GM18502 (cell line): ENCODE measurements around the gene GNPDA2.

Experiments
- ATAC-seq: cut with Tn5 transposase; IDR thresholded peaks from one replicate; pipeline ENCODE4 v1.9.1; 2021; ENCODE audit warnings: mild to moderate bottlenecking; ENCODE audit not compliant: unreplicated experiment, poor library complexity

Gene GNPDA2

DNA sequence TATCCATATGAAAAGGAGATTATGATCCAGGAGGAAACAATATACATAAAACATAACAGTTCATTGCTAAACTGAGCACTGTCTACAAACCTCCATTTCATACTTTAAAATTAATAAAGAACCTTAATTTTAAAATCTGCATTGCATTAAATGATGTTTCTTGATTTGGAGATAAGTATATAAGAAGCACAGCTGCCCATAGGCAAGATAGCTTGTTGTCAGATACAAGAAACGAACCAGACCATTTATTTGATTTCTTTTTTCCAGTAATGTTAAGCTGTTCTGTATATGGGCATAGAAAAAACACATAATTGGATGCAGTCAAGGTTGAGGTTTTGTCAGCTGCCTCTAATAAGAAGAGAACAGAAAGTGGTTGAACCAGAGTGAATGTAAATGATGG lies 41.7 kb downstream of the GNPDA2 start:
- ATAC-seq, result no peak

GRCh38 chr4:44679060-44679459 lies 47.3 kb downstream of the GNPDA2 start:
- ATAC-seq, result peak; percentile 5

- ATAC-seq, result peak; percentile 95
Observed at GRCh38 chr4:44678094-44679041, 48.0 kb downstream of the GNPDA2 start, which contains the start of gene GUF1. GUF1 (plus strand) TSS chr4:44678420; CDS start chr4:44678623, 203 bp downstream.

DNA sequence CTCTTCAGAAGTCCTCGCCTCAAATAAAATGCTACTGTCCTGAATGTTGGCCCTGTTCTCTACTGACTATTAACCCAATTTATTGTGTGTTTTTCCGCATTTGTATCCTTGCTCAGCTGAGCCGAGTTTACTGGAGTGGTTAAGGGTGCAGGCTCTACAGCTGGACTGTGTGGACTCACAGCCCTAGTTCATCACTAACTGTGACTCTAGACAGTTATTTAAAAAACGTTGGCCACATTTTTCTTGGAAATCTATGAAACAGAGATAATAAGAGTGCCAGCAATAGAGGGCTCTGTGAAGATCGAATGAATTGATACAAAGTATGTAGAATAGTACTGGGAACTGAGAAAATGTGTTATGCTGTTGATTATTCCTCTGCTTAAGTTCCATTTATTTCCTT lies 51.0 kb downstream of the GNPDA2 start:
- ATAC-seq, result no peak

DNA sequence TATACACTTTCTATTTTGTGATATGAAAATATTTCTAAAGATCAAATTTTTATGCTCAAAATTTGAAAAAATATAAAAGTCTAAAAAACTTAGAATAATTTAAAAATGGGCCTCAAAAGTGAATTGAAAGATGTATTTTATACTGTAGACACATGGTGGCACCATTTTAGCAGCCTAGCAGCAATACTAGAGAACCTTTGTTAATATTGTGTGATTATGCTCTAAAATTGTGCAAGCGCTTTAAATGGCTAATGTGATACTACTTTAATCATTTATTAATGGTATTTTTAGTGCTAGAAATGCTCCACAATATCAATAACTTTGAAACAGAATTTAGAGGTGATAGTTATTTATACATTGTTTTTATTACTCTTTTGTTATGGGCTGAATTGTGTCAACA lies 51.9 kb downstream of the GNPDA2 start:
- no peak for ATAC-seq

DNA sequence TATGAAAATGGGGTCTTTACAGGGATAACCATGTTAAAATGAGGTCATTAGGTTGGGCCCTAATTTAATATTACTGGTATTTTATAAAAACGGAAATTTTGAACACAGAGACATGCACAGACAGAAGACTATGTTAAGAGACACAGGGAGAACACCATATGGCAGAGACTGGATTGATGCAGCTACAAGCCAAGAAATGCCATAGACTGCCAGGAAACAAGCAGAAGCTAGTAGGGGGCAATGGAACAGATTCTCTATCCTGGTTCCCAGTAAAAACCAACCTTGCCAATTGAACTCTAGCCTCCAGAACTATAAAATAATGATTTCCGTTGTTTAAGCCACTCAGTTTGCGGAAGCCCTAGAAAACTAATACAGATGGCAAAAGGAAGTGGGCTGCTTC lies 54.7 kb downstream of the GNPDA2 start:
- no peak for ATAC-seq

DNA sequence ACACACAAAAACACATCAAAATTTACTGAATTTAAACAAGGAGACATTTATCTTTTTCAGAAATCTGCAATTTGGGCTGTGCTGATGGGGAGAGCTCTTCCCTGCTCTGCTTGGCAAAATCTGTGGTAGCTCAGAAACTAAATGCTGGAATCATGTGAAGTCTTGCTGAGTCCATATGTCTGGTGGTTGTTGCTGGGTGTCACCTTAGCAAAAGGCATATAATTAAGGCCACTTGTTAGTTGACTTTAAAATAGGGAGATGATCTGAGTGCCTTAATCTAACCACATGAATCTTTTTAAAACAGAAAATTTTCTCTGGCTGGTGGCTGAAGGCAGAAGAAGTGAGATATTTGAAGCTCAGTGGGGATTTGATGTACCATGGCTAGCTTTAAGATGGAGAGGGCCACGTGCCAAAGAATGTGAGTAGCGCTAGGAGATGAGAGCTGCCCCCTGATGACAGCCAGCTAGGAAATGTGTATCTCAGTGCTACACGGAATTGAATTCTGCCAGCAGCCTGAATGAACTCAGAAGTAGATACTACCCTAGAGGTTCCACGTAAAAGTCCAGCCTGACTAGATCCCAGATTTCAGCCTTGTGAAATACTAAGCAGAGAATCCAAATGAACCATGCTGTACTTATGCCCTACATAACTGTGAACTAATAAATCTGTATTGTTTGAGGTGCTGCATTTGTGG lies 55.7 kb downstream of the GNPDA2 start:
- no peak for ATAC-seq

DNA sequence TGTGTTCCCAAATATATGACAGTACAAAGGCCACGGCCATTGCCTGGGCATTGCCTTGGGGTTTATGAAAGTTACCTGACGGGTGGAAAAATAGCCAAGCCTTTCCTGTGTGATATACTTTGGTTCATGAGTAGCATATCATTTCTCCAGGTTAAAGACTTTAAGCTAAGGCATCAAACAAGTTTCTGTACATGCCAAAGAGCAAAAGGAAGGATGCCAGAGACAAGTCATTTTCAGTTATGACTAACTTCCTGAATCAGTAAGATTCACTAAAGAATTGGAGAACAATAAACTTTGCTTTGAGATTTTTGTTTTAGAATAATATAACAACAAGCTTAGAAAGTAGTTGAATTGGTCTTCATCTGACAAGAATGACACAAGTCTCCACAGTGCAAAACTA lies 57.8 kb downstream of the GNPDA2 start:
- ATAC-seq, result no peak

GRCh38 chr4:44663539-44664263 lies 62.7 kb downstream of the GNPDA2 start:
- ATAC-seq, result no peak

DNA sequence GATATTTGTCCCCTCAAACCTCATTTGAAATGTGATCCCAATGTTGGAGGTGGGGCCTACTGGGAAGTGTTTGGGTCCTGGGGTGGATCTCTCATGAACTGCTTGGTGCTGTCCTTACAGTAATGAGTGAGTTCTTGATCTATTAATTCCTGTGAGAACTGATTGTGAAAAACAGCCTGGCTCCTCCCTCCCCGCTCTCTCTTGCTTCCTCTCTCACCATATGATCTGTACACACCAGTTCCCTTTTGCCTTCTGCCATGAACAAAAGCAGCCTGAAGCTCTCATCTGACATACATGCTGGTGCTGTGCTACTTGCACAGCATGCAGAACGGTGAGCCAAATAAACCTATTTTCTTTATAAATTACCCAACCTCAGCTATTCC lies 63.7 kb downstream of the GNPDA2 start:
- ATAC-seq, result peak; percentile 68

DNA sequence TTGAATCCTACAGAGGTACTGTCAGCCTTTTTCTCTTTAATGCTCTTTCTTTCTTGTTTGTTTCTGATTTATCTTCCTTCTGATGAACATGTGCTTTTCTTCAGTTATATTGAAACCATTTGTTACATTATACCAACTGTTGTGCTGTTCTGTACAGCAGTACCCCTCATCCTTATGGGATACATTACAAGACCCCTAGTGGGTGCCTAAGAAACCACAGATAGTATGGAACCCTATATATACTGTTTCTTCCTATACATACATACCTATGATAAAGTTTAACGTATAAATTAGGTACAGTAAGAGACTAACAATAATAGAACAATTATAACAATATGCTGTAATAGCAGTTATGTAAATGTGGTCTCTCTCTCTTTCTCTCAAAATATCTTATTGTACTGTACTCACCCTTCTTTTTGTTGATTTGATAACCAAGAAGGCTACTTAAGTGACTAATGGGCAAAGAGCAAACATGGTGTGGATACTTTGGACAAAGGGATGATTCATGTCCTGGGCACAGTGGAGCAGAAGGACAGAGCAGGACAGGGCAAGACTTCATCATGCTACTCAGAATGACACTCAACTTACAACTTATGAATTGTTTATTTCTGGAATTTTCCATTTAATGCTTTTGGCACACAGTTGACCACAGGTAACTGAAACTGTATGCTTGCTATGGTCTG lies 64.3 kb downstream of the GNPDA2 start:
- peak; percentile 13 for ATAC-seq

DNA sequence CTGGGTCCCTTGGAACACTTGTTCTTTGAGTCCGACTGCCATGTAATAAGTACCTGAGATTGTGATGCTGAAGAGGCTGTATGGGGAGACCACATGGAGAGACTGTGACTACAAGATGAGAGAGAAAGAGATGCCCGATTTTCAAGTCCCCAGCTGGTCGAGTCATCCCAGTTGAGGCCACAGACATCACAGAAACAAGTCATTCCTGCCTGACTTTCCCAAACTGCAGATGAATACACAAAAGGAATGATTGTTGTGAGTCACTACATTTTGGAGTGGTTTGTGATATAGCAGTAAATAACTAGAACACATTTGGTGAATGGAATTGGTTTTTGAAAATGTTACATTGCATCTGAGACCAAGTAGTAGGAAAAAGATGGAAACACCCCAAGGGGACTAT lies 66.0 kb downstream of the GNPDA2 start:
- ATAC-seq, result no peak

GRCh38 chr4:44652002-44652401 lies 74.4 kb downstream of the GNPDA2 start:
- no peak for ATAC-seq
